ENCODE results near the gene MLN.

Gene MLN

DNA sequence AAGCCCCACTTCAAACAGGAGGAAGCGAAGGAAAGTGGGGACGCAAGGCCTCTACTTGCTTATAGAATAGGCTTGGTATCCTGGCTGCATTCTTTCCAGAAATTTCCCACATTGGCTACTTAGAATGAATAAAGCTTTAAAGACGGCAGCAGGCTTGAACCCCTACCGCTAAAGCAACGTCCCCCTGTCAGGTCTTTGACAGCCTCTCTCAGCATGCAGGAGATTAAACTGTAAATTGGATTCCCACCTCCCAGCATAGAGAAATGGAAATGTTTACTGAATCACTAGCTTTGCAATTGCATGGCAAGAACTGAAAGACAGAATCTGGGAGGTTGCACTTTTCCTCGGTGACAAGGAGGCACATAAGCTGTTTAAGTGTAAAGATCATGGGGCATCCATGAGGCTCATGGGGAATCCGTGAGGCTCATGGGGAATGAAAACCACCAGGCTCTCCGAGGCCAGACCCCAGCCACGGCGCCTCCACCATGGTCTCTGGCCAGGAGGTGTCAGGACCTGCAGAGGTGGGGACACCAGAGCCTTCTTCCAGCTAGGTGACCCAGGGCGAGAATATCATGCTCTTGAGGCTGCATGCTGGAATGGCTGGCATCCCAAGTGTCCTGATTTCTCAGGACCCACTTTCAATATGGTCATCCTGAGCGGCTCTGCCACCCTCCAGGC lies 25.2 kb downstream of the MLN start:
- H3K9ac ChIP-seq (ENCODE audit: low read length), result no peak overlapping the region
- H2AFZ ChIP-seq (ENCODE audit: low read depth, low read length), result no peak overlapping the region
- H3K79me2 ChIP-seq (ENCODE audit: low read length), result no peaks in the 10 kb centered on the region
- TF ChIP-seq CTCF (IDR thresholded peaks at IDR 0.05; ENCODE audit: low read depth, low read length), result no peak
- no peak for TF ChIP-seq EZH2phosphoT487 (IDR thresholded peaks at IDR 0.05; ENCODE audit: low read depth)
- no peak overlapping the region for H3K27ac ChIP-seq (ENCODE audit: low read length)
- H3K36me3 ChIP-seq (replicated peaks; ENCODE audit: low read depth, low read length), result peaks cover 23% of the 10 kb centered on the region
- H3K27me3 ChIP-seq (ENCODE audit: low read depth, low read length), result no peaks in the 10 kb centered on the region
- H3K4me1 ChIP-seq (ENCODE audit: low read length), result no peaks in the 10 kb centered on the region
- H4K20me1 ChIP-seq (ENCODE audit: insufficient read depth, low read length), result no peaks in the 10 kb centered on the region
- H3K9me3 ChIP-seq (ENCODE audit: insufficient read depth, low read length), result no peaks in the 10 kb centered on the region
- no peak overlapping the region for H3K4me2 ChIP-seq (ENCODE audit: low read length)
- H3K4me3 ChIP-seq (ENCODE audit: low read length), result no peak overlapping the region

DNA sequence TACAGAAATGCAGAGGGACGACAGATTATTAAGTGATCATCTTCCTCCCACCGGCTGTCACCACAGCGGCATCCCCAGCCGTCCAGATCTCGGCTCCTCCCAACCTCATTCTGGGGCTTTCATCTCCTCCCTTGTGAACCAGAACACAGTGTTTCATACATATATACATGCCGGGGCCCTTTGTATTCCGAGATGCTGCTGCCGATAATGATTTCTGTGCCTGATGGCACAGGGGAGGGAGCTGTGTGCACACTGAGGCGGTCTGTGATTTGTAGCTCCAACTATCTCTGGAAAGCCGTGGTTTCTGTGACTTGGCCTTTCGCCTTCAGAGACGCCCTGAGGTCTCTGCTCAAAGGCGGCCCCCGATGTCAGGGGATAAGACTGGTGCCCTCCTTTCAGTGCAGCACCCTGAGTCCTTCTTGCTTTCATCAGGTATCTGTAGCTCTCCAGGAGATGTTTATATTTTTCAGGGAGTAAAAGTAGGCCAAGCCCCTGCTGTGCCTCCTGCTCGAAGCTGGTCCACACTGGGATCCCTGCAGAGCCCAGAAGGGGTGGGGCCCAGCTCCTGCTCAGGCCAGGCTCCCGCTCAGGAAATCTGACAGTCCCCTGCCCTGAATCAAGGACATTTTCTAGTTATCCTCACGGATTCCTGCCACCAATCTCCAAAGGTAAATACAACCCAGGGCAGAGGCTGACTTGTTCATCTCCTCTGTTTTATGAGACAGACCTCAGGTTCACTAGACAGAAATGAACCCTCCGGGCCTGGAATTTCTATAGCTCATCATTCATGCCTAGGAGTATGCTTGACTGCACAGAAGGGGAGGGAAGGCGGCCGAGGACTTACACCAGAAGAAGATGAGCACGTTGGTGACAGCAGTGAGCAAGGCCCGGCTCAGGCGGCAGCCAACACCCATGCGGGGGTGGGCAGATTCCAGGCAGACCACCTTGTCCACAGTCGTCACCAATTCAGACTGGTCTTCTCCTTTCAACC lies 26.1 kb downstream of the MLN start:
- H3K4me3 ChIP-seq (ENCODE audit: low read length), result no peak overlapping the region
- no peaks in the 10 kb centered on the region for H3K4me1 ChIP-seq (ENCODE audit: low read length)
- peaks cover 23% of the 10 kb centered on the region for H3K36me3 ChIP-seq (replicated peaks; ENCODE audit: low read depth, low read length)
- no peak overlapping the region for H3K9ac ChIP-seq (ENCODE audit: low read length)
- H3K4me2 ChIP-seq (ENCODE audit: low read length), result no peak overlapping the region
- H3K9me3 ChIP-seq (ENCODE audit: insufficient read depth, low read length), result no peaks in the 10 kb centered on the region
- no peak overlapping the region for H2AFZ ChIP-seq (ENCODE audit: low read depth, low read length)
- TF ChIP-seq EZH2phosphoT487 (IDR thresholded peaks at IDR 0.05; ENCODE audit: low read depth) (no peak), CTCF (IDR thresholded peaks at IDR 0.05; ENCODE audit: low read depth, low read length) (no peak)
- H3K79me2 ChIP-seq (ENCODE audit: low read length), result no peaks in the 10 kb centered on the region
- H3K27me3 ChIP-seq (ENCODE audit: low read depth, low read length), result no peaks in the 10 kb centered on the region
- H3K27ac ChIP-seq (ENCODE audit: low read length), result no peak overlapping the region
- no peaks in the 10 kb centered on the region for H4K20me1 ChIP-seq (ENCODE audit: insufficient read depth, low read length)

DNA sequence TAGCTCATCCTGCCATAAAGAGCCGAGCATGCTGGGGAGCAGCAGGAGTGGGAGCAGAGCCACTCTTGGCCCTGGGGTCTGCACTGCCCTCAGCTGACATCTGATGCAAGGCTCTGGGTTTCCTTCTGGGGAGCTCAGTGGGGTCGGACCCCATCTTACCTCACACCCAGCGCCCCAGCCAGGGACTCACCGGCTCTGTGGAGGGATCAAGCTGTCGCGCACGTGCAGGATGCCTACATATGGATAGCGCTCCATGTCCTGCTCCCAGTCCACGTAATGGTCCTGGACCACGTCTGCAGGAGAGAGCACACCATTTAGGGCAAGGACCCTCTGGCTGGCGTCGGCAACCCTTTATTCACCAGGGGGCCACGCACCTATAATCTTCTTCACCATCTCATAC lies 27.0 kb downstream of the MLN start:
- H3K27me3 ChIP-seq (ENCODE audit: low read depth, low read length), result no peaks in the 10 kb centered on the region
- no peak overlapping the region for H3K4me3 ChIP-seq (ENCODE audit: low read length)
- peaks cover 20% of the 10 kb centered on the region for H3K36me3 ChIP-seq (replicated peaks; ENCODE audit: low read depth, low read length)
- H3K9ac ChIP-seq (ENCODE audit: low read length), result no peak overlapping the region
- H3K79me2 ChIP-seq (ENCODE audit: low read length), result no peaks in the 10 kb centered on the region
- no peak overlapping the region for H3K27ac ChIP-seq (ENCODE audit: low read length)
- TF ChIP-seq CTCF (IDR thresholded peaks at IDR 0.05; ENCODE audit: low read depth, low read length) (no peak), EZH2phosphoT487 (IDR thresholded peaks at IDR 0.05; ENCODE audit: low read depth) (no peak)
- H3K4me1 ChIP-seq (ENCODE audit: low read length), result no peaks in the 10 kb centered on the region
- no peaks in the 10 kb centered on the region for H3K9me3 ChIP-seq (ENCODE audit: insufficient read depth, low read length)
- H2AFZ ChIP-seq (ENCODE audit: low read depth, low read length), result no peak overlapping the region
- H4K20me1 ChIP-seq (ENCODE audit: insufficient read depth, low read length), result no peaks in the 10 kb centered on the region
- no peak overlapping the region for H3K4me2 ChIP-seq (ENCODE audit: low read length)

GRCh38 chr6:33776186-33776585 lies 27.6 kb downstream of the MLN start:
- H3K4me3 ChIP-seq (ENCODE audit: low read length), result no peak overlapping the region
- no peak overlapping the region for H2AFZ ChIP-seq (ENCODE audit: low read depth, low read length)
- H3K79me2 ChIP-seq (ENCODE audit: low read length), result no peaks in the 10 kb centered on the region
- H3K9me3 ChIP-seq (ENCODE audit: insufficient read depth, low read length), result no peaks in the 10 kb centered on the region
- H3K9ac ChIP-seq (ENCODE audit: low read length), result no peak overlapping the region
- no peak overlapping the region for H3K4me2 ChIP-seq (ENCODE audit: low read length)
- TF ChIP-seq CTCF (IDR thresholded peaks at IDR 0.05; ENCODE audit: low read depth, low read length), result no peak
- TF ChIP-seq EZH2phosphoT487 (IDR thresholded peaks at IDR 0.05; ENCODE audit: low read depth), result no peak
- H3K36me3 ChIP-seq (replicated peaks; ENCODE audit: low read depth, low read length), result peaks cover 20% of the 10 kb centered on the region
- H3K4me1 ChIP-seq (ENCODE audit: low read length), result no peaks in the 10 kb centered on the region
- no peaks in the 10 kb centered on the region for H3K27me3 ChIP-seq (ENCODE audit: low read depth, low read length)
- no peak overlapping the region for H3K27ac ChIP-seq (ENCODE audit: low read length)
- no peaks in the 10 kb centered on the region for H4K20me1 ChIP-seq (ENCODE audit: insufficient read depth, low read length)
